ENCODE measurements around the gene NPPA.

- TF ChIP-seq POLR2A (IDR thresholded peaks at IDR 0.05; ENCODE audit: low read length) (no peak), GATA1 (IDR thresholded peaks at IDR 0.05; ENCODE audit: low read depth, low read length) (no peak)
Measured at GRCh38 chr1:11835441-11836225, 11.9 kb downstream of the NPPA start.
